Cerebellar nuclear complex (tissue), 1 donor: Measurements from ENCODE around the gene FAM53A.
"Not testable (repeated sequence)": the region's sequence is repeated elsewhere in the genome, so short reads cannot be mapped to it uniquely, and the experiment has no call there.

ENCODE experiments used
- DNase-seq, 2 experiments: peaks; one replicate each; lab custom pipeline; 2025; lab: John Stamatoyannopoulos, UW

Gene FAM53A

DNA sequence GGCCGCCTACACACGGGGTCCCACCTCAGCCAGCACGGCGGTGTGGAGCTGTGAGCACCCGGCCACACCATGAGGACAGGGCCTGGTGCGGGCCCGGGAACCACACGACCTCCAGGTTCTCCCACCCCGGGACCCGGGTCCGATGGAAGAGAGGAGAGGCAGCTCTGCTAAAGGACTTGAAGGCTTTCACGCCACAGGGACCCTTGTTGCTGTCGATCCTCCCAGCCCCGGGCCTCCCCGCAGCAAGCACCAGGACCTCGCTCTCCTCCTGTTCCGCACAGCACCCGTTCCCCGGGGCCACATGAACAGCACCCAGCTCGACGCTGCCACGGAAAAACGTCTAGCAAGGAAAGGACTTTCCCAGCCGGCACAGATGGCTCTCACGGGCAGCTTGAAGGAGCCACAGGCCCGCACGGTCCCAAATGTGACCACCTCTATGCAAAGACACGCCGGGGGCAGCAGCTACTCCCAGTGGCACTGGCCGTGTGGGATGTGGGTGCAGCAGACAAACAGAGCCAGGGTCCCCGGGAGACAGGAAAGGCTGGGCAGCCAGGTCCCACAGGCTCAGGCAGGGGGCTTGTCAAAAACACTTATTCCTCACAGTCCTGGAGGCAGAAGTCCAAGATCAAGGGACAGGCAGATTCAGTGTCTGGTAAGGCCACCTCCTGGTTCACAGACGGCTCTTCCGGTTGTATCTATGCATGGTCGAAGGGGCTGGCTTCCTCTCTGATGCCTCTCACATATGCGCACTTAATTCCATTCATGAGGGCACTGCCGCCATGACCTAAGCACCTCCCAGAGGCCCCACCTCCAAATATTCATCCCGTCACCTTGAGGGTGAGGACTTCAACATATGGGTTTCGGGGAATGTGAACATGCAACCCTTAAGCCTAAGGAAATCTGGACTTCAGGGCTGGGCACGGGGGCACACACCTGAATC is 24.7 kb downstream of the FAM53A start:
- no peak for DNase-seq

DNA sequence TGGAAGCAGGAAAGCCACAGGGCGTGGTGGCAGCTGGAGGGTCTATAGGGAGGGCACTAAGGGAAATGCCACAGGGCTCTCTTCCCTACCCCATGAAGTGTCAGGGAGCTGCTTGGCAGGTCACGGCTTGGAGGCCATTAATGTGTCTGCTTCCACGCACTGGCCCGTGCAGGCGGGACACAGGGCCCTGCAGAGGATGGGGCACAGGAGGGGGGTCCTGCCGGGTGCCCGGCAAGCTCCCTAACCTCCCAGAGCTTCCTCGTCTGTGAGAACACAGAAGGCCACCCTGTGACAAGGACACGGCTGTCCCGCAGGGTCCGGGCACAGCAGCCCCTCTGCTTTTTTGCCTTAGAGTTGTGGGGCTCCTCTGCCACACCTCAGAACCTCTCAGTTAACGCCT is 25.5 kb downstream of the FAM53A start:
- no peak for DNase-seq

DNA sequence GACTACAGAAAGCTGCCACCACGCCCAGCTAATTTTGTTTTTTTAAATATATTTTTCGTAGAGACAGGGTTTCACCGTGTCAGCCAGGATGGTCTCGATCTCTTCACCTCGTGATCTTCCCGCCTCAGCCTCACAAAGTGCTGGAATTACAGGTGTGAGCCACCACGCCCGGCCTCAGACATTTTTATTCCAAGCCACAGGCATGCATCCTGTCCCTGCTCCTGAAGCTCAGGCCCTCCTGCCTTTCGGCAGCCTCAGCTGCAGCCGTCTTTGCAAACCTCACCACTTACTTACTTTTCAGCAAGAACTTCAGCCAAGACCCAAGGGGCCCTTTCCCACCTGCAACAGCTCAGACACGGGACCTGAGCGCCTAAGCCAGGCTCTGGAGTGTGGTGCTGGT is 26.0 kb downstream of the FAM53A start:
- DNase-seq: no peak

DNA sequence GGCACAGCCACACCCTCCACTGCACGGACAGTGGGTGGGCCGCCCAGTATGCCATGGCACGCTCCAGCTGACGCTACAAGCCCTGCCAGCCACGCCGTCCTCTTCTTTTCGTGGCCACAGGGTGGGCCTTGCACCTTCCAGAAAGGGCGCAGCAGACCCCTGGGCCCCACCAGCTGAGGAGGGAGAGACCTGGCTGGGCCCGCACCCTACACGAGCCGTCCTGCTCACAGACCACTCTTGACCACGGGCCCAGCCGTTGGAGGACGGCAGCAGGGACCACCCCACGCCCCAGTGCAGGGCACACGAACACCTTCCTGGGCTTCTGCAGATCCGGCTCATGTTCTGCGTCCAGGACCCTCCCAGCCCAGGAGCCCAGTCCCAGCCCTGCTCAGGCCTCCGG is 27.1 kb downstream of the FAM53A start:
- DNase-seq: no peak

DNA sequence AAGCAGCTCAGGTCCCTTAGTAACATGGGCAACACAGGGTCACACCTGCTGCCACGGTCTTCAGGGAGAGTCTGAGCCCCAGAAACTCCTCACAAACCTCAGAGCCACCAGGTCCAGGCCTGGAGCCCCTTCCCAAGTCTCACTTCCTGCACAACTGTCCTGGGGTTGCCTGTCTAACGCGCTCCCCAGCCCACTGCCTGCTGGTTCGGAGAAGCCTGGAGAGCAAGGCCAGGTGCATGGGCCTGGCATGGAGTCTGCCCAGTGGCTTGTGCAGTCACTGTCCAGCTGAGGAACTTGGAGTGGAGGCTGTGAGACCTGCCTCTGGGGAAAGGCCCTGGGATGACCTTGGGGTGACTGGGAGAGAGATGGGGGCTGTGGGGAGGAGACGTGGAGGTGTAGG is 28.0 kb downstream of the FAM53A start:
- DNase-seq: no peak

DNA sequence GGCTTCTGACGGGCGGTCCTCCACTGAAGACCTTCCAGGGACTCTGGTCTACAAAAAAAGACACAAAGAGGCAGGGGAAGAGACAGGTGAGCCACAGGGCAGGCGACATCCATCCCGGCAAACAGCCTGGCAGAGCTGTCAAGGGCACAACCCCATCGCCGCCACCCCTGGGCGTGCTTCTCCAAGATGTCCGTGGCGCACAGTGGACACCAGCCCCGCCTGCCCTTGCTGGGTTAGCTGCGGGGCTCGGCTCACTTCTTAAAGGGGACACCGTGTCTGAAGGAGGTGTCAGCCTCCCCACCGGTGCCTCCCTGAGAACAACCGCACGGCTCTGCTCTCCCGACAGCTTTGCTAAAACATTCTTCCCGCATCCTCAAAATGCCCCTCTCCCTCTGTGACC is 28.4 kb downstream of the FAM53A start:
- no peak for DNase-seq

DNA sequence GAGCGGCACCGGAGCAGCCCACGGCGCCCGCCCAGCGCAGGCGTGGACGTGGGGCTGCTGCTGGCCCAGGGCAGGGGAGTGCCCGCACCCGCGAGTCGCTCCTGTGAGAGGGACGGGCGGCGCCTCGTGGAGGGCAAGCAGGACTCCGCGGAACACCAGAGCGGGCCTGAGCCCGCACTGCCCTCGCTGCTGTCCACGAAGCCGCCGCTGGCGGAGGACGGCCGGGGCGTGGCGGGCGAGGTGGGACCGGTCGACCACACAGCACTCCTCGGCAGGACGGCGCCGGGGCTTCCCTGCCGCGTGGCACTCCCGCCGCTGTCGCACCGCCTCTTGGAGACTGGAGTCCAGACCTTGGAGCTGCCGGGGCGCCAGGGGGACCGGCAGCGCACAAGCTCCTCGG is 29.0 kb downstream of the FAM53A start:
- DNase-seq: no peak

DNA sequence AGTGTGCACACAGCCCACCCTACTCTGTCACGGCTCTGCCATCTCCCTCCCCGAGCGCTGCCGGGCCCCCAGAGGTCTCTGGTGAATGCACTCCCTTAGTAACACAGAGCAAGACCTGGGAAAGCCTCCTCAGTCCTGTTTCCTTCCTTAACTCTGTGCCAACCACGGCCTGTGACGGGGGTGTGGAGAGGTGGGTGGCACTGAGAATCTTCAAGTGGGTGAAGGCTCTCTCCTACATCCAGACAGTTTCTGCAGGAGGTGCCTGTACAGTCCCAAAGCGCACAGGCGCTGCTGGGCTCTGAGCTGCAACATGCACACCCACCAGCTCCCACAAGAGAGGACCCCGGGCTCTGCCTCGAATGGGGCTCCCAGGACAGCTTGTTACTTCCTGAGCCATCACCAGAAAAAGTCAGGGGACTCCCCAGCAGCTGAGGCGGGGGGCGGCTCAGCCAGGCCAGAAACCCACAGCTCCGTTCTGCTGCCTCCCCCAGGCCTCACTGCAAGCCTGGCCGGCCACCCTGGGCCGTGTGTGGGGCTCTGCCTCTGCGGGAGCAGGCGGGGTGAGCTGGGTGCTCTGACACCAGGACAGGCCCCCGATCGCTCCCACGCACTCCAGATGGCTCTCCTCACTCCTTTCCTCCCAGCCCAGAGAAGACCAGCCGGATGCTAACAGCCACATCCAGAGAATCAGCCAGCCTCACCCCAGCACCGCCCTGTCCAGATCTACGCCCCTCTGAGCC is 29.7 kb downstream of the FAM53A start:
- no peak for DNase-seq

DNA sequence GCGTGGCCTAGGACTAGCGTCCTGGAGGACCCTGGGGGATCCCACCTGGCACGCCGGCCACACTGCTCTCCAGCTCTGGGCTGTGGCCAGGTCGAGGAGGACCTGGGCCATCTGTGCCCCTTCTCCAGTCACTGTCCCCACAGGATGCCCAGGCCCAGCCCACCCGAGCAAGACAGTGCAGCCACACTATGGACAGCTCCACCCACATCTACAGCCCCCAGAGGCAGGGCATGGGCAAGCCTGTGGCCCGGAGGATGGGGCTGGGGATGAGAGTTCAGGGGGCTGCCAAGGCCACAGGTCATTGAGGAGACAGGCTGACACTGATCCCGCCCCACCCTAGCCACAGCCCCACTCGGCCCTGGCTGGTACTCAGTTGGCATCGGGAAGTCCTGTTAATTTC is 30.3 kb downstream of the FAM53A start:
- no peak for DNase-seq

DNA sequence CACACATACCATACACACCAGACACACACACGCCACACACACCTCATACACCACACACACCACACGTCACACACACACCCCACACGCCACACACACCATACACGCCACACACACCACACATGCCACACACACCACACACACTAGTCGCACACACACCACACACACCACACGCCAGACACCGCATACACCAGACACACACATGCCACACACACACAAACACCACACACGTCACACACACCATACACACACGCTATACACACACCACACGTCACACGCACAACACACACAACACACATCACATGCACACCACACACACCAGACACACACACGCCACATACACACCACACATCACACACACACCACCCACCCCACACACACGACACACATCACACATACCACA is 32.0 kb downstream of the FAM53A start:
- DNase-seq: no peak

DNA sequence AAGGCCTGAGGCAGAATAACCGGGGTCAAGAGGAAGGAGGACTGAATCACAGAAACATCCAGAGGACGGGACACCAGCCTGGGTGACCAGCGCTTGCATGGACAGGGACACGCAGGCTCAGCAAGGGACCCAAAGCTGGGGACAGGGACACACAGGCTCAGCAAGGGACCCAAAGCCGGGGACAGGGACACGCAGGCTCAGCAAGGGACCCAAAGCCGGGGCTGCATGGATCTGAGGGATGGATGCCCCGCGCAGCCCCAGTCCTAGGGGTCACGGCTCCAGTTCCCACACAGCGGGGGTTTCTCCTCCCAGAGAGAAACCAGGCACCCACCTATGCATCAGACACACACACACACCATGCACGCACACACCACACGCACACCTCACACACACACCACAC is 32.5 kb downstream of the FAM53A start:
- DNase-seq: no peak

DNA sequence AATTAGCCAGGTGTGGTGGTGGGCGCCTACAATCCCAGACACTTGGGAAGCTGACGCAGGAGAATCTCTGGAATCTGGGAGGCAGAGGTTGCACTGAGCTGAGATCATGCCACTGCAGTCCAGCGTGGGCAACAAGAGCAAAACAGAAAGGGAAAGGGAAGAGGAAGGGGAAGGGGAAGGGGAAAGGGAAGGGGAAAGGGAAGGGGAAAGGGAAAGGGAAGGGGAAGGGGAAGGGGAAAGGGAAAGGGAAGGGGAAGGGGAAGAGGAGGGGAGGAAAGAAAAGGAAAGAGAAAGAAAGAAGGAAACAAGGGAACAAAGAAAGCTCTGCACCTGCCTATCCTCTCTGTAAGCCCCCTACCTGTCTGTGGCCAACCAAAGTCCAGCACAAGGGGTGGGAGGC is 35.2 kb downstream of the FAM53A start:
- DNase-seq: no peak

DNA sequence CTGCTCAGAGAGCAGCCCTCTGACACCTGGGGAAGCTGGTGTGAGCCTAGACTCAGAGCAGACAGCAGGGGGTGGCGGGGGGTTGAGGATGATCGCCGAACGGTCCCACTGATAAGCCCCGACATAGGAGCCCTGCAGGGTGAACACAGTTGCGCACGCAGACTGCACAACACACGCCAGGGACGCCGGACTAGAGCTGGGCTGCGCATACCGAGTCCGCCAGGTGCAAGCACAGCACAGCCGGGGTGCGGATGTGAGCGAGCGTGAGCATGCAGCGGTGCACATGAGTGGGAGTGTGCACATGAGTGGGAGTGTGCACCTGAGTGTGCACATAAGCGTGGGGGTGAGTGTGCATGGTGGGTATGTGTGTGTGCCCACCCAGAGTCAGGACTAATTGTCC is 36.7 kb downstream of the FAM53A start:
- DNase-seq: no peak

DNA sequence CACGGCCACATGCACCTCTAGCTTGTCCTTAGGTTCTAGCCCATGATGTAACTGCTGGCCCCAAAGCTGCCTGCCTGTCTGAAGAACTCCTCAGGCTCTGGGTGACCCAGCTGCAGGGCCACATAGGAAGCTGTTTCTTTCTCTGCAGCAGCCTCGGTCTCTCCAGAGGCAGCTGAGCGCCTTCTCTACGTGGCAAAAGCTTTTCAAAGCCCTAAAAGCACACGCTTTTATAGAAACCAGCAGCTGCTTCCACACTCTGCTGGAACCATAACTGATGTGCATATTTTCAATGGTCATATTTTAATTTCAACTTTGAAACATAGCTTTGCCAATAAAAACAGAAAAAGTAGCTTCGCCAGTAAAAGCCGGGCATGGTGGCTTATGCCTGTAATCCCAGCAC is 37.4 kb downstream of the FAM53A start:
- no peak for DNase-seq

DNA sequence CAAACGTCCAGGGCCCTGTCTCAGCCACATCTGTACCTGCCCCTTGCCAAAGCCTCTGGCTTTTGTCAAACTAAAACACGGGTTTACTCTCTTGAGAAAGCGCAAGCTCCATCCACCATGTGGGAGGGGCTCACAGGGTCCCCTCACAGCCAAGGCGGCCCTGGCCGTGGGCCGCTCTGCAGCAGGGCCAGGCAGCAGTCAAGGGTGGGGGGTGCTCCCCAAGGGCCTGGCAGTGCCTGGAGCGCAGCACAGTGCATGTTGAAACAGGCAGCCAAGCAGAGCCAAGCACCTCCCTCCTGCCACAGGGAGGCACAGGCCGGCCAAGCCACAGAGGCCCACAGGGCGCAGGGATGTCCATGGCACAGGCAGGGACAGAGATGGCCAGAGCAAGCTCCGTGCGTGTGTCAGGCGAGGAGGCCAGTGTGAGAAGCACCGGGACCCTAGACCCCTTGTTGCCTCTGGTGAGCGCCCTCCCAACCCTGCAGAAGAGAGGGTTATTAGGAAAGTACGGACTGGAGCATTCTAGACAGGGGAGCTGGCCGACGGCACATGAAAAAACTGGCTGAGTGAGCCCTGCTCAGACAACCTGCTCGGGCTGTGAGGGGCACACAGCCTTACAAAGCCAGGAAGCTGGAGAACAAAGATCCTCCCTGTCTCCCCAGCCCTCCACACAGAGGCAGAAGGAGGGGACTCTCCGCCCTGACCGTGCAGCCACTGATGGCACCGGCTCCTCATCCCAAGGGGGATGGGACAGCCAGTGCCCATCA is 39.0 kb downstream of the FAM53A start:
- no peak for DNase-seq

DNA sequence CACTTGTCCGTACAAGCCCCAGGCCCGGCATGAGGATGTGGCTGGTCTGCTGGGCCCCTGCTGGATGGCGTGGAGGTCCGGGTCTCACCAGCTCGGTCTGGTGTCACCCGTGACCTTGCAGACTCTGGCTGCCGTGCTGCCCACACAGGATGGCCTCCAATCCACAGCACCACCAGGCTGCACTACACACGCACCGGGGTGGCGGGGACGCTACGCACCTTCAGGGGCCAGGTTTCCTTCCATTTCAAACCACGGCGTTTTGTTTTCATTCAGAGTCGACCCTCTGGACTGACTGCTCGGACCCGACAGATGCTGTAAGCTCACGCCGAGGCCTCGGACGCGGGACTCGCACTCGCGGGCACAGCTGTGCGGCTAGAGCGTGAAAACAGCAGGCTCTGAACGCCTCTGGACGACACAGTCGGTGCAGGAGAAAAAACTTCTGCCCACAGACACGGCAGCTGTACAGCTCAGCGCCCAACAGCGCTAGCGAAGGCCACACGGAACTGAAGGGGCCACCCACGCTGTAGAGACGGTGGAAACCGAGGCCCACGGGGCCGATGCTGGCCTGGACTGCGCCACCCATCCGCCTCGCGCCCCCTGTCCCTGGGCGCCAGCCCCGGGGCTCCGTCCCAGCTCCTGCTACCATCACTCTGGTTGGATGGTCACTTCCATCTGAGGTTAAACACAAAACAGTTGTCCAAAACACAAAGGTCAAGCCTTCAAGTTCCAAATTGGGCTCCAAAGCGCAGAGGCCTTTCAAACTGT is 40.0 kb downstream of the FAM53A start:
- no peak for DNase-seq

DNA sequence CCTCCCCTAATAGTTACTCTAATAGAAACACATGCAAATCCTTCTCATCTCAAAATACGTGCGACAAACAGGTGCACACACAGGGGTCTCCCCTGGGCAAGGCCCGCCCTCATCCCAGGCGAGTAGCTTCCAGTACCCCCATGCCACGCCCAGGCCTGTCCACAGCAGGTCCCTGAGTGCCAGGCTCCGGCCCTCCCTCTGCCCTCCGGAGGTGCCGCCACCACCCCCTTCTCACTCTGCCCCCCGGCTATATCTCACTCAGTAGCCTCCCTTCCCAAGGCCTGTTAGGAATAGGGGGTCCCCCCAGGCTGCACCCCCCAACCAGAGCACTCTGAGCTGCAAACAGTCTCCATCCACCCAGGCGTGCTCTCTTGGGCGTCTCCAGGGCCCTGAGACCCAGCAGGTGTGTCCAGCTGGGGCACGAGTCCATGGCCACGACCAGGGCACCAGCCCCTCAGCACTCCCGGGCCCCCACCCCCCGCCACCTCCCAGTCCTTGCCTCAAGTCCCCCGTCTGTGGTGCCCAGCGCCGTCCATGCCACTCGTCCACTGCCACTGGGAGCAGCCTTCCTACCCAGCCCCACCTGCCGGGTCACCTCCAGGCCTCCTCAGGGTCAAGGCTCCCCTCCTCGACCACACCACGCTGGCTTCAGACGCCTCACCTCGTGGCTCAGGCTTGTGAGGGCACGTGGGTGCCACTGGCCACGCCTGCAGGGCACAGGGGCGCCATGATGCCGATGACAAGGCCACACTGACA is 41.7 kb downstream of the FAM53A start:
- no peak for DNase-seq

DNA sequence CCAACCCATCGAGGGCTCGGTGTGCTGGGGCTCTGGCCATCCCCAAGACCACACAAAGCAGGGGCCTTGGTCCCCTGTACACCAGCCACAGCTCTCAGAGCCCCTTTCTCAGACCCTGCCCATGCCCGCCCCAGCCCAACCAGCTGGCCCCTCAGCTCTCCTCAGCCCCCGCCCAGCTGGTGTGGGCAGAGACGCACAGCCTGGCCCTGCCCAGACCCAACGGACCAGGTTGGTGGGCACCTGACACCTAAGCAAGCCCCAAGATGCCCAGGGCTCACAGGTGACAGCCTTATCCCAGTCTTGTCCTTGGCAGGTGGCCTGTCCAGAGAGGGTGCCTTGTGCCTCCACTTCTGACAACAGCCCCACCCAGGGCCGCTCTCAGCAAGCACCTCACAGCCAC is 42.4 kb downstream of the FAM53A start:
- DNase-seq: no peak

DNA sequence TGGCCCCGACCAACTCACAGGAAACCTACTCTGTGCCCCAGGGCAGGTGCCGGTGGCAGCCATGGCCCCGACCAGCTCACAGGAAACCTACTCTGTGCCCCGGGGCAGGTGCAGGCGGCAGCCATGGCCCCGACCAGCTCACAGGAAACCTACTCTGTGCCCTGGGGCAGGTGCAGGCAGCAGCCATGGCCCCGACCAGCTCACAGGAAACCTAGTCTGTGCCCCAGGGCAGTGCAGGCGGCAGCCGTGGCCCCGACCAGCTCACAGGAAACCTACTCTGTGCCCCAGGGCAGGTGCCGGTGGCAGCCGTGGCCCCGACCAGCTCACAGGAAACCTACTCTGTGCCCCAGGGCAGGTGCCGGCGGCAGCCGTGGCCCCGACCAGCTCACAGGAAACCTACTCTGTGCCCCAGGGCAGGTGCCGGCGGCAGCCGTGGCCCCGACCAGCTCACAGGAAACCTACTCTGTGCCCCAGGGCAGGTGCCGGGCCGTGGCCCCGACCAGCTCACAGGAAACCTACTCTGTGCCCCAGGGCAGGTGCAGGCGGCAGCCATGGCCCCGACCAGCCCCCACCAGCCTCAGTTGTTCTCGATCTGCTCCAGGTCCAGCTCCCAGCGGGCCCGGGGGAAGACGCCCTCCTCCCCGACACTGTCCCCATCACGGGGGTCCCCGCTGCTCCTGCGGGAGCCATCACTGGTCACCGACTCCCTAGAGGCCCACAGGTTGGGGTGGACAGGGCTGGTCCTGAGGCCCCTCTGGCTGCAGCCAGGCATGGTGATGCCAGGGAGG is 43.2 kb downstream of the FAM53A start:
- not testable (repeated sequence) for DNase-seq

DNA sequence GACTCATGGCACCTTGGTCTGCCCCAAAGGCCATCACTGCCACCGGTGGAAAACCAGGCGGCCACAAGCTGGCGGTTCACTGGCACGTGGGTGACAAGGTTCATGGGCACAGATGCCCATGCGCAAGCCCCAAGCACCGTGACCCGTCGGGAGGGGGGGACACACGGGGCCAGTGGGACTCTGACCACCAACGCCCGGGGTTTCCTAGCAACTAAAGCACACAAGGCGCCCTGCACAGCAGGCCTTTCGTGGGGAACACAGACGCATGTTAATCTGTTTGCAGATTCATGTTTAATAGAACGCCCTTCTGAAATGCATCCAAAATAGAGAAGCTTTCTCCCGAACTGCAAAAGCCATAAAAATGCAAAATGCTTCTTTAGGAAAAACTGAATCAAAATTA is 43.9 kb downstream of the FAM53A start:
- DNase-seq: no peak
